ENCODE measurements around the gene EPM2A.
"Not testable (repeated sequence)": the region's sequence is repeated elsewhere in the genome, so short reads cannot be mapped to it uniquely, and the experiment has no call there.

Gene EPM2A

DNA sequence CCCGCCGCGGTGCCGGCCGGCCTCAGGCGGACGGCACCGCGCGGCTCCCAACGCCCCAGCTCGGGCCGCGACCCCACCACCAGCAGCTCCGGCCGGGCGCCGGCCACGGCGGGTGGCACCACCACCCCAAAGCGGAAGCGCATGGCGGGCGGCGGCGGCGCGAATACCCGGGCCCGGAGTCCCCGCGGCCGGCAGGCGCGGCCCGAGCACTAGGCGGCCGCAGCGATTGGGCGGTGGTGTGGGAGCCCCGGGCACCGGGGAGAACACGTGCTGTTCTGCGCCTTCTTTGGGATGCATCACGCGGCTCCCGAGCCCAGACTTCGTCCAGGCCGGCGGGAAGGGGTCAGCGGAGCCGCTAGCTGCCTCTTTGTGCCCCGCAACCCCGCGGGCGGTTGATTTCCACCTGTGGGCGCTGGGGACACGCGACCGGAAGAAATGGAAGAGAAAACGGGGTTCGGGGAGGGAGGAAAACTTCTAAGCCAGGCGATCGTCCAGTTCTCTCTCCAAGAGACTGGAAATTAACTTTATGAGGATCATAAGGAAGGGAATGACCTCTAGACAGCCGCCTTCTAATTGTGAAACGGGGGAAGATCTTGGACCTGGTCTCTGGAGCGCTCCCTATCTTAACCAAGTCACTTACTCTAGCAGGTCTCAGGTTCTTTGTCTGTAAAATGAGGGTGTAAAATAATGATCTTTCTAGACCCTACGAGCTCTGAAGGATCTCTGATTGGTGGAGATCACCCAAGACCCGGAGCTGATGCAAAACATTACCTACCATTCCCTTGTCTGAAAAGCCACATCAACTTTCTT, at the start of gene EPM2A:
TSS of gene EPM2A (minus strand) at position 165 of the 810 bp plus-strand sequence. CDS start at position 143, 22 bp downstream.
- DNase-seq = peak; percentile 69

DNA sequence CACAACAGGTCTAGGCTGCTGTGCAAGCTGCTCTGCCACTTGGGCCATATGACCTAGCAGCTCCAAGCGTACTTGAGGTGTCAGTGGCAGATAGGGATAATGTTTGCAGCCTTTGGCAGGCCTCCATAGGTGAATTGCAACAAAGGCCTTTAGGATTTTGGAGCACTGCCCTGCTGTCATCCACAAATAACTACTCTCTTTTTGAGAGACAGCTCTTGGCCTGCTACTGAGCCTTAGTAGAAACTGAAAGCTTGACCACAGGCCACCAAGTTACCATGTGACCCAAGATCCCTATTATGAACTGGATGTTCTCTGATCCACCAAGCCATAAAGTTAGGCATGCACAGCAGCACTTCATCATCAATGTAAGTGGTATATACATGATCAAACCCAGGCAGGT, 49.4 kb upstream of the EPM2A start:
- DNase-seq = no peak

DNA sequence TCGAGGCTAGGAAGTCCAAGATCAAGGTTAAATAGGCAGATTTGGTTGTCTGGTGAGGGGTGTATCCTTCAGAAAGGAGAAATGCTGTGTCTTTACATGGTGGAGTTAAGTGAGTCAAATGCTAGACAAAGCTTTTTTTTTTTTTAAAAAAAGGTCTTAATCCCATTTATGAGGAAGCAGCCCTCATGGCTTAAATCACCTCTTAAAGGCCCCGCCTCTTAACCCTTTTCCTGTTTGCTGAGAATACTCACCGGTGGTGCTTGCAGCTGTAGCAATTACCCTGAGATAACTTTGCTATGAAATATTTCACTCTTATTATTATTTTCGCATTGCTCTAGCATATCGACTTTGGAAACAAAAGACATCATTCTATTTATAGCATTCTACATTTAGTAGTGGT, 48.5 kb upstream of the EPM2A start:
- no peak for DNase-seq

DNA sequence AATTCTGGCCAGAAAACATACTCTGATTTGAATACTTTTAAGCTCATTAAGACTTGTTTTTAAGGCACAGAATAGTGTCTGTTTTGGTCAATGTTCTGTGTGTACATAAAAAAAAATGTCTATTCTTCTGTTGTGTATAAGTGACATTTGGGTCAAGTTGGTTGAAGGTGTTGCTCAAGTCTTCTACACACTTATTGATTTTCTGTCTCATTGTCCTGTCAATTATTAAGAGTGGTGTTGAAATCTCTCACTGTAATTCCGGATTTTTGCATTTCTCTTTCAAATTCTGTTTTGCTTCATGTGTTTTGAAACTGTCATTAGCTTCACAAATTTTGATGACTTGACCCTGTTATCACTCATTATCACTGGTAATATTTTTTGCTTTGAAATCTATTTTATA, 37.5 kb upstream of the EPM2A start:
- DNase-seq = no peak

DNA sequence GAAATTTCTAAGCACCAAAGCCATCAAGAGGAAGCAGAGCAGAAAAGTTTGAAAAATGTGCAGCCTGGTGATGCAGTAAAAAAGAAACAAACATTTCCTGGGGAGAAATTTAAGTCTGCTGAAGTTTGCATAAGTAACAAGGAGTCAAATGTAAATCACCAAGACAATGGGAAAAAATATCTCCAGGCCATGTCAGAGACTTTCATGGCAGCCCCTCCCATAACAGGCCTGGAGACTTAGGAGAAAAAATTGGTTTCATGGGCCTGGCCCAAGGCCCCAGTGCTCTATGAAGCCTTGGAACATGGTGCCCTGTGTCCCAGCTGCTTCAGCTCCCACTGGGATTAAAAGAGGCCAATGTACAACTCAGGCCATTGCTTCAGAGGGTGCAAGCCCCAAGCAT, 30.1 kb upstream of the EPM2A start:
- DNase-seq = no peak

DNA sequence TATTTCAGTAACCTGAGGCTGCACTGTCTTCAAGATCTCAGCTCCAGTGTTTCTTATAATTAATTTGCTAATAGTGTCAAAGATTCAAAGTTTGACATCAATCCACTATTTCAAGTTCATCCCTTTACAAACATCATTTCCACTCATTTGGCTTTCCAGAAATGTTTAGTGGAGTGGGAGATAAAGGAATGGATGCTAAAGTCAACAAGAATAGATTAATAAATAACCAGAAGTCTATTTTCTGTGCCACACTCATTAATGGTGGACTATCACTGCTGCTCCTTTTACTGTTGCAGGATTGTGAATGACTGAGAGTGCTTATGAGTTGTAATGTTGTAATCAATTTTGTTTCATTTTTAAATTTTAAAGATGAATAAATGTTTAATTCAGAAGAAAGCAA, 28.4 kb upstream of the EPM2A start:
- DNase-seq = no peak

DNA sequence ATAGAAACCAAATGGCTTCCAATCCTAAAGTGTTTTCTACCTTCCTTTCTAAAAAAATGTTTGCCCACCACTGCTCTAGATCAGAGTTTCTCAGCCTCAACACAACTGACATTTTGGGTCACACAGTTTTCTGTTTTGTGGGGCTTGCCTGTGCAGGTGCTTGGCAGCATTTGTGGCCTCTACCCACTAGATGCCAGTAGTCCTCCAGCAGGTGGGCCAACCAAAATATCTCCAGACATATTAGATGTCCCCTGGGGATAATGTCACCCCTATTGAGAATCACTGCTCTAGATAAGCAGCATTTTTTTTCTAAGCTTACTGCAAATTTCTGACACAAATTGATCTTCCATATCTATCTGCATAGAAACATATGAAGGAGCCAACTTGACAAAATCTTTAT, 26.3 kb upstream of the EPM2A start:
- DNase-seq = no peak

DNA sequence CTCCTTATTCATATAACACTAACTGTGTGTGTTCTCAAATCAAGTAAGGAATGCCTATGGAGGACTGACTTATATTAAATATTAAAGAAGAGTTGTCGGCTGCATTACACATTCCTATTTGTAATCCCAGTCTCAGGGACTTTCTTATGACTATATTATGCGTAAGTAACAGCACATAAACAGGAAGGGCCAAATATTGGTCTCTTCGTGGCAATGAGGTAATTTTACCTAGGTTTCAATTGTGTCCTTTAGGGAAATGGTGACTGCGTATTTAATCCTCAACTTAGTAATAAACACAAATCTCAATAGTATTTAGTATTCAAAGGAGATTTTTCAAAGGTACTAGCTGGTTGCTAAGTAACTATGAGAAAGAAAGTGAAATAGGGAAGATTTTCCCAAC, 22.8 kb upstream of the EPM2A start:
- no peak for DNase-seq

DNA sequence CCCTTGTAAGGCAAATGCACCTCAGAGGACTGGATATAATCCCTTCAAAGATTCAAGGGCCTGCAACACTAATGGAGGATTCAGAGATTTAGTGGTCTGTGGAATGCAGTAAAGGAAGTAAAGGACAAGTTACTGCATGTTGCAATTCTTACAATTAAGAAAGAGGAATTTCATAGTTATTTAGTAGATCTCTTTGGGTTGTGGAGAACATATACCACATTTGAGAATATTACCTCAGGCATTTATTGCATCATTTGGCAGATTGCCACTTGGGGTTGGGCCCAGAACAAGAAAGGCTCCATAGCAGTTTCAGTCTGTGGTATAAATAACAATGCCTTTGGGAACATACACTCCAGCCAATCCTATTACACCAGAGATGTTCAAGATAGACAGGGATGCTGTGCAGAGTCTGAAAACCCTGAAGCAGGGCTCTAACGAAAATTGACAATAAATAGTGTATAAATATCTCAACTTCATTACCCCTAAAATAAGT, 20.9 kb upstream of the EPM2A start:
- DNase-seq = peak; percentile 75

DNA sequence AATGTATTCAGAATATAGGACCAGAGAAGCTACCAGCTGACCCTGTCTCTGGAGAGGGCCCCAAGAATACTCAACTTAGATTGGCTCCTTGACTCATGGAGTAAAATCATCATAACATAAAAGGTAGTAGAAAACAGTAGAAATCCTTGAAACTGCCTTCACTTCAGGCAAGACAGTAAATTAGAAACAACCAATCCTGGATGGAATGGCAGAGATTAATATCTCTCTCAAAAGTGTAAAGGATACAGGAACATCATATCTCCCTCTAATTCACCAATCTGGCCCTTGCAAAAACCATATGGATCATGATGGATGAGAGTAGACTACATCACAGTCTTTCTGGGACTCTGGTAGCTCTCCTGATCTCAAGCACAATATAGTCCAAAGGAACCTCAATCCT, 20.4 kb upstream of the EPM2A start:
- DNase-seq = no peak

DNA sequence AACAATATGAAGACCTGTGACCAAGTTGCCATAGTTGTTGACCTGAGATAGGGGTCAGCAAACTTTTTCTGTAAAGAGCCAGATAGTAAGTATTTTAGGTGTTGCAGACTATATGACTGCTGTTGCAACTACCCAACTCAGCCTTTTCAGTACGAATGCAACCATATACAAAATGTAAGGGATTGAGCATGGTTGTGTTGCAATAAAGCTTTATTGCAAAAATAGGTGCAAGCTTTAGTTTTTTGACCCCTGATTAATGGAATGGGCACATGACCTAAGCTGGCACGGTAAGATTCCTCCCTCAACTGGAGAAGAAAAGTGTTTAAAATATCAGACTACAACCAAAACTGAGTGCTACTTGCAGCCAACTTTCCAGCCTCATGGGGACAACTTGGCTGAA, 17.3 kb upstream of the EPM2A start:
- no peak for DNase-seq

DNA sequence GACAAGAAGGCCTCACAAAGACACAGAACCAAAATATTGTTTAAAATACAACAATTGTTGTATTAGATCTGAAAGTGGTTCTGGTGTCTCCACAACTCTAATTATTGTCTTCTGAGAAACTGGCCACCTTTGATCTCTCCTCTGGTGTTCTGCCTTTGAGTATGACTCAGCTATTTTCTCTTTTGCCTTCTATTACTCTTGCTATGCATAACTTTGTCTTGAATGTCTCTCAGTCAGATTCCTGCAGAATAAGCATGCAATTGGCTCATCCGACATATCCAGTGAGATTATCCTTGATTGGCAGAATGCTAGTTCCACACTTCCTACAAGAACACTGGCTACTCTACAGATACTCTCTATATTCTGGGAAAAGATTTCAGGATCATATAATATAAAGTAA, 14.3 kb upstream of the EPM2A start:
- no peak for DNase-seq

DNA sequence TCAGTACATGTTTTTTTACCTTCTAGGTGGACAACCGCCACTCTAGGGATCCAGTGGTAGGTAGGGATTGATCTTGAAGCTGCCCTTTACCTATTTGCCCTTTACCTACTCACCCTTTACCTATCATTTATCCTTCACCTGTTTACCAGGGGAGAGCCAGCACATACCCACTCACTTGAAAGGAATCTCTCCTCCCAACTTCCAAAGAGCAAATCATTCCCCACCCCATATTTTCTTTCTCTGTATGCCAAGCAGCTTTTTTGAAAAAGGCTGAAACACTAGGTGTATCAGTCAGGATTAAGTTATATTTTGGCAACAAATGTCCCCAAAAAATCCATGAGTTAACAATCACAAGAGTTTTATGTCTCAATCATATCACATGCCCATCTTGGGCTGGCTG, 10.5 kb upstream of the EPM2A start:
- DNase-seq = no peak

DNA sequence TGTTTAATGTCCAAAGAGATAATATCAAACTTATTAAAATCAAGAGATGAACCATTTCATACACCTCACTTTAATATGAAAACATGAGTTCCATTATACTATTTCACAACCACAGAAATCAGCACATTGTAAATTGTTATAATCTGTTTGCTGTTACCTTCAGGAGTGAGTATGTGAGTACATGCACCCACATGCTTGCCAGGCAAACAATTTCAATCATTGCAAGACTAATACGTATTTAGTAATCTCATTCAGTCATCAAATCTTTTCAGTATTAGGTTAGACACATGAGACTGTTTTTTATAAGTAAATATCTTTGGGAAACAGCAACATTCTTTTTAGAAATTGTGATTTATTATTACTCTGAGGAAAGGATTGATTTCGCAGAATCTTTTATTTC, 9.3 kb upstream of the EPM2A start:
- no peak for DNase-seq

DNA sequence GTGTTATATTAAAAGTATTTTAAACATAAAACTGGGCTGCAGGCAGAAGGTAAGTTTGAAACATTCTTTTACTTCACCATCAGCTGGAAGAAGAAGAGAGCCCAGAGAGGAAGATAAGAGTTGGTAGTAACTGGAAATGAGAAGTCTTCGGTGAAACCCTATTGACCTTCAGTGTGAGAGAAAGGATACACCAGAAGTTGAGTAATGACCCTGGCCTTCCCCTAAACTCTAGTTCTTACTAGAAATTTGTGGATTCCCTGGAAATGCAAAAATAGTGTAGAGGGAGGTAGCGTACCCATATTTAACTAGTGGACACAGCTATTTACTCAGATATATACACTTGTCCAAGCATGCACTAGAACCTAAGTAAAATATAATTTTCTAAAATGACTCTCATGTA, 8.0 kb upstream of the EPM2A start:
- no peak for DNase-seq

DNA sequence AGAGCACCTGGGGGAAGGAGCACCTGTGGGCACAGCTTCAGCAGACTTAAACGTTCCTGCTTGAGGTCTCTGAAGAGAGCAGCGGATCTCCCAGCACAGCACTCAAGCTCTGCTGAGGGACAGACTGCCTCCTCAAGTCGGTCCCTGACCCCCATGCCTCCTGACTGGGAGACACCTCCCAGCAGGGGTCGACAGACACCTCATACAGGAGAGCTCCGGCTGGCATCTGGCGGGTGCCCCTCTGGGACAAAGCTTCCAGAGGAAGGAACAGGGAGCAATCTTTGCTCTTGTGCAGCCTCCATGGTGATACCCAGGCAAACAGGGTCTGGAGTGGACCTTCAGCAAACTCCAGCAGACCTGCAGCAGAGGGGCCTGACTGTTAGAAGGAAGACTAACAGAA, 7.2 kb upstream of the EPM2A start:
- DNase-seq = not testable (repeated sequence)

DNA sequence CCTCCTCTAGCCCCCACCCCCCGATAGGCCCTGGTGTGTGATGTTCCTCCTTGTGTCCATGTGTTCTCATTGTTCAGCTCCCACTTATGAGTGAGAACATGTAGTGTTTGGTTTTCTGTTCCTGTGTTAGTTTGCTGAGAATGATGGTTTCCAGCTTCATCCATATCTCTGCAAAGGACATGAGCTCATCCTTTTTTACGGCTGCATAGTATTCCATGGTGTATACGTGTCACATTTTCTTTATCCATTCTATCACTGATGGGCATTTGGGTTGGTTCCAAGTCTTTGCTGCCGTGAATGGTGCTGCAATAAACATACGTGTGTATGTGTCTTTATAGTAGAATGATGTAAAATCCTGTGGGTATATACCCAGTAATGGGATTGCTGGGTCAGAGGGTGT, 4.4 kb upstream of the EPM2A start:
- not testable (repeated sequence) for DNase-seq

DNA sequence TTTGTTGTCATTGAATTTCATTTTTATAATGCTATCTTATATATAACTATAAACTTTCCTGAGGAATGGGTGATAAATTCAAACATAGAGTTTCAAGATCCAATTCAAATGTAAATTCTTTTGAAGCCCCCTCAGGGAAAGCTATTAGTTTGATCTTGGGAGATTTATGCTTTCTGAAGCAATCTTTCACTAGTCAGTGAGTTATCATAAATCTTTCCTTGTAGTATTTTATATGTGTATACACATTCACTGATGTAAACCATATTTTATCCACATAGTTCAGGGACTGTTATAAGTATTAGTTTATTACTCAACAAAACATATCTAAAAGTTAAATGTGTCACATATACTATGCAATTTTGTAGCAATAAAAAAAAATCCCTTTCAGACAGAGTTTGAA, 2.9 kb upstream of the EPM2A start:
- DNase-seq = no peak

DNA sequence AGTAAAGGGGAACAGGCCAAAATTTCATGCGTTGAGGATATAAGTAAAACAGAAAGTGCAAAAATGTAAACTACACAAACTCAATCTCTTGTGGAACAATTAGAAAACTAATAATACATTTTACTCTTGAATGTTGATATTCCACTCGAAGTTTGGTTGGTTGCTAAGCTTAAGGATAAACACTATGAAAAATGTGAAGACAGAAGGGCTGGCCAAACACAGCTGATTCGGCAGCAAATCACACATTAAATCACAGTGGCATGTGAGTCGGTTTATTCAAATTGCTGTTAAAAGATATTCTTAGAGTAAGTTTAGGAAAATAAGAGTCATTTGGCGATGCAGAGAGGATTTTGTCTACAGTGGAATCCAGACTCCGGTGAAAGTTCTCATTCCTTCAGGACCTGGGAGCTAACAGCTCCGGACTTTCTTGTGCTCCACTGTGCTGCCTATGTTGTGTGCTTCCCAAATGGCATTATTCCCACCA, 1.4 kb upstream of the EPM2A start:
- DNase-seq = no peak

DNA sequence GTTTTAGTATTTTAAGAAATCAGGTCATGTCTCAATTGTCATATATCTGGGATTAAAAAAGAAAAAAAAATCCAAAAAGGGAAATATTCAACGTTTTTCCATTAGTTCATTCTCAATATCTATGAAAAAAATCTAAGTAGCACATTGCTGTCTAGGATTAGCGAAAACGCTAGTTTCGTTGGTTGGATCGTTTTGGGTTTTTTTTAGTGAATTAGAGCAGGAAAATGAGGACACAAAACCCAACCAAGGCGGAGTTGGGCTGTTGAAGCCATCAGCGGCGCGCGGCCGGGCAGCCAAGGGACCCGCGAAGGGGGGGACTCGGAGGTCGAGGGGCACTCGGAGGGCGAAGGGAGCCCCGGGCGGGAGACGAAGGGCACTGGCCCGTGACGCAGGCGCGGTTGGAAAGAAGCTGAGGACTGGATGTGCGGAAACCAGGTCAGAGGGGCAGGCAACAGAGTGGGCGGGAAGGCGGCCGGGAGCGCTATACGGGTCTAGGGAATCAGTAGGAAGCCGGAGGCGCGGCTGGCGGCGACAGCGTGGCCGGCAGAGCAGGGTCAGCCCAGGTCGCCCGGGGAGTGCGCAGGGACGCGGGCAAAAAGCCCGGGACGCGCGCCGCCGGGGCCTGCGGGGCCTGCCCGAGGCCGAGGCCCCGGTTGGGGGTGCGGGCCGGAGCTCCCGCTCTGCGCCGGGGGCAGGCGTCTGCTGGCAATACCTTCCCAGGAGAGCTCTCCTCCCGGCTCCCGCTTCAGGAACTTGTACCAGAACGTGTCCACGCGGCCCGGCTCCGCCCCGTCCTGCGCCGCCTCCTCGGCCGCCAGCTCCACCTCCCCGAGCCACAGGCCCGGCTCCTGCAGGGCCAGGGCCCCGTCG, 599 bp downstream of the EPM2A start:
- DNase-seq = peak; percentile 73

DNA sequence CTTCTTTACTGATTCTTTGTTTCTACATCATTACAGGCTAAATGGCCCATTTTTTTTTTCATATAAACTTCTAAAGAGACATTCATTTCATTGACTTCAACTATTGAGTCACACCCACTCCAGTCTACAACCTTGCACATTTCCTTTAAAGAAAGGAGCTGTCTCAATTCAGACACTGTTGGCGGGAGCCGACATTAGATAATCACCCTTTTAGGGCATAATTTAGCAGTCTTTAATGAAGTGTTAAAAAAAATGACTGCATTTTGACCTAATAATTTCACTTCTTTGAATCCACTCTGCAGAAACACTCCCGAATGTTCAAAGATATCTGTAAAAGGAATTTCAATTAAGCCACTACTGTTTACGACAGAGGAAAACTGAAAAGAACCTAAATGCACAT, 1.5 kb downstream of the EPM2A start:
- no peak for DNase-seq

DNA sequence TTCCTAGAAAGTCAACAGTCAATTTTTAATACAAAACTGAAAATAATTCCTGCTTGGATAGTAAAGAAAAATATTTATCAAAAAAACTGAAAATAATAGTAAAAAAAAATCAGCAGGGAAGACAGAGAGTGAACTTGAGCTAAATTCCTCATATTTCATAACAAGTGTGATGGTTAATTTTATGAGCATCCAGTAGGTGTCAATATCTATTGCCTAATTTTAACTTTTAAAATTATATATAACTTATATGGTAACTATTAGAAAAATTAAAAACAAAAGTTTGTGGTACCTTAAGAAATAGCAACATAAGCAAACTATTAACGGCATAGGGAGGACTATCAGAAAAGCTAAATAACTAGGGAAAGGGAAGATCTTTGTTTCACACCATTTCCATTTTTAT, 2.1 kb downstream of the EPM2A start:
- no peak for DNase-seq

DNA sequence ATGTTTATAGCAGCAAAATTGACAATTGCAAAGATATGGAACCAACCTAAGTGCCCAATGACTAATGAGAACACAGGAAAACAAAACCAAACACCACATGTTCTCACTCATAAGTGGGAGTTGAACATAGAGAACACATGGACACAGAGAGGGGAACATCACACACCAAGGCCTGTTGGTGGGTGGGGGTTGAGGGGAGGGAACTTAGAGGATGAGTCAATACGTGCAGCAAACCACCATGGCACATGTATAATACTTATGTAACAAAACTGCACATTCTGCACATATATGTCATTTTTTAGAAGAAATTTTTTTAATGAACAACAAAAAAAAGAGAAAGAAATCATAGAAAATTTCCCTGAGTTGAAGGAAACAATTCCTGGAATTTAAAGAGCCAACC, 3.9 kb downstream of the EPM2A start:
- DNase-seq = no peak

DNA sequence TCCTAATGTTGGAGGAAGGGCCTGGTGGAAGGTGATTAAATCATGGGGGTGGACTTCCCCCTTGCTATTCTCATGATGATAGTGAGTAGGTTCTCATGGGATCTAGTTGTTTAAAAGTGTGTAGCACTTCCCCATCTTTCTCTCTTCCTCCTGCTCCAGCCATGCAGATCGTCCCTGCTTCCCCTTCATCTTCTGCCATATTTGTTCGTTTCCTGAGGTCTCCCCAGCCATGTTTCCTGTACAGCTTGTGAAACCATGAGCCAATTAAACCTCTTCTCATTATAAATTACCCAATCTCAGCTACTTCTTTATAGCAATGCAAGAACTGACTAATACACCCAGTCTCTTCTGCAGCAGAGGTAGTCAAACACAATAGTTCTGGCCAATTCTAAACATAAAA, 5.4 kb downstream of the EPM2A start:
- no peak for DNase-seq
